Panc1 (cell line): ENCODE results near the gene ZNF266. TPM values are rescaled to one million over a fixed set of nuclear protein-coding genes. Genes with fewer than 3 reads are reported as not detected.

Experiments used
- ATAC-seq: fragments of 200-7000 bp; cut with Tn5 transposase; 2 replicates; pipeline ENCODE4 v1.9.1; 2020; ENCODE audit warnings: mild to moderate bottlenecking, moderate library complexity
- BruUV-seq: library from RNA; stranded (reverse); fragments of 400-500 nt; replicated peaks from 2 replicates; lab custom pipeline; 2021; lab: Mats Ljungman, UMichigan
- CTCF ChIA-PET: fragments of 300-600 bp; sonication (Branson Sonifier 250); formaldehyde crosslinking; loops from one replicate; lab custom pipeline; 2022; ENCODE audit warnings: antibody characterized with exemption; lab: Charles Lee
- POLR2A ChIA-PET: fragments of 300-600 bp; sonication (Branson Sonifier 250); formaldehyde crosslinking; loops from one replicate; lab custom pipeline; 2022; ENCODE audit warnings: antibody characterized with exemption; lab: Charles Lee
- DNase-seq: peaks from one replicate; pipeline ENCODE4 v3.0.0-alpha.2; 2010; ENCODE audit warnings: low read depth, low spot score
- H3K27ac ChIP-seq: 2 replicates; pipeline ENCODE4 v1.5.1; 2011; ENCODE audit warnings: mild to moderate bottlenecking, low read length, inconsistent platforms
- H3K27me3 ChIP-seq: fragments of 200-500 bp; sonication (Bioruptor generic); 2 replicates; pipeline ENCODE4 v1.6.0; 2014; ENCODE audit warnings: low read length, inconsistent platforms; ENCODE audit not compliant: control insufficient read depth, insufficient read depth
- H3K36me3 ChIP-seq: fragments of 200-500 bp; sonication (Bioruptor generic); 2 replicates; pipeline ENCODE4 v1.5.1; 2014; ENCODE audit warnings: inconsistent platforms, mild to moderate bottlenecking, low read length, moderate library complexity; ENCODE audit not compliant: control insufficient read depth, insufficient read depth
- H3K4me1 ChIP-seq: 2 replicates; pipeline ENCODE4 v1.5.1; 2011; ENCODE audit warnings: inconsistent platforms, mild to moderate bottlenecking, low read length, moderate library complexity; ENCODE audit not compliant: control insufficient read depth, insufficient read depth
- H3K4me3 ChIP-seq, 2 experiments: 2 replicates each; pipeline ENCODE4 v1.5.1; 2011 to 2012; ENCODE audit warnings: low read depth in 2 of 2, low read length in 2 of 2, mild to moderate bottlenecking in 2 of 2, inconsistent platforms in 1 of 2, moderate library complexity in 1 of 2
- H3K9me3 ChIP-seq: fragments of 200-500 bp; sonication (Bioruptor generic); 2 replicates; pipeline ENCODE4 v1.5.1; 2014; ENCODE audit warnings: low read depth, mild to moderate bottlenecking, inconsistent platforms, low read length, moderate library complexity; ENCODE audit not compliant: control insufficient read depth, insufficient read depth
- POLR2AphosphoS5 ChIP-seq: IDR thresholded peaks from 2 replicates; pipeline ENCODE4 v1.6.1; 2012; ENCODE audit warnings: mild to moderate bottlenecking, low read depth, low read length, moderate library complexity
- SIN3A ChIP-seq: IDR thresholded peaks from 2 replicates; pipeline ENCODE4 v1.6.1; 2012; ENCODE audit warnings: low read depth, mild to moderate bottlenecking, low read length, moderate library complexity, borderline replicate concordance; ENCODE audit not compliant: insufficient read depth
- TCF7L2 ChIP-seq: IDR thresholded peaks from 2 replicates; pipeline ENCODE4 v1.6.1; 2011; ENCODE audit warnings: mild to moderate bottlenecking, low read depth, low read length, inconsistent platforms
- in situ Hi-C: cut with HindIII; loops from 2 replicates; pipeline ENCODE4 v1.10.0; 2016; ENCODE audit warnings: low sequenced_read_pairs, low pct_unique_long_range_greater_than_20kb
- intact Hi-C: fragments of 100-400 bp; cut with micrococcal nuclease; formaldehyde crosslinking; loops from one replicate; pipeline ENCODE4 v1.10.0; 2022; ENCODE audit not compliant: unreplicated experiment
- total RNA-seq: library from RNA; stranded (reverse); gene quantifications from one replicate; pipeline ENCODE4 v1.2.1, GENCODE V29; 2021; ENCODE audit not compliant: unreplicated experiment
- TF ChIP-seq, protein P1 (sequence below), 2 experiments: IDR thresholded peaks; 2 replicates each; pipeline ENCODE4 v1.6.1; 2011 to 2012; ENCODE audit warnings: low read depth in 2 of 2, control low read depth in 1 of 2, low read length in 1 of 2, mild to moderate bottlenecking in 1 of 2, moderate library complexity in 1 of 2; ENCODE audit not compliant: insufficient read depth in 1 of 2
- TF ChIP-seq, protein P2 (sequence below): fragments of 450-650 bp; IDR thresholded peaks from 2 replicates; pipeline ENCODE4 v1.5.1; 2017; ENCODE audit warnings: mild to moderate bottlenecking

ZNF266 gene
- total RNA-seq, 1 experiment from 2014 or later, result 10.5 TPM

DNA sequence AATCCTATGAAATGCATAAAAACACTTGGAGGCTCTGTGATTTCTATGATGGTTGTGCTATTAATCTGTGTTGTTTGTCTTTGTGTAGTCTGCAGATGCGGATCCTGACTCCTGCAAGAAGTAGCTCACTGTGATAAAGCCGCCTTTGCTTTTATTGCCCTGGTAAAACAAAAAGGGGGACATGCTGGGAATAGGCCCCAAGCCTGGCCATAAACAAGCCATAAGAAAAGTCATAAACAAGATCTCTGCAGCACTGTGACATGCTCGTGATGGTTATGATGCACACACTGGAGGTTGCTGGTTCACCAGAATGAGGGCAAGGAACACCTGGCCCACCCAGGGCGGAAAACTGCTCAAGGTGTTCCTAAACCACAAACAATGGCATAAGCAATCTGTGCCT, 26.6 kb upstream of the ZNF266 start:
- BruUV-seq, result no TSS peak
- DNase-seq (no peak), ATAC-seq (no peak)
- no peaks in the 10 kb centered on the region for H3K36me3 ChIP-seq
- TF ChIP-seq TCF7L2, result no peak
- TF ChIP-seq, protein P1, sequence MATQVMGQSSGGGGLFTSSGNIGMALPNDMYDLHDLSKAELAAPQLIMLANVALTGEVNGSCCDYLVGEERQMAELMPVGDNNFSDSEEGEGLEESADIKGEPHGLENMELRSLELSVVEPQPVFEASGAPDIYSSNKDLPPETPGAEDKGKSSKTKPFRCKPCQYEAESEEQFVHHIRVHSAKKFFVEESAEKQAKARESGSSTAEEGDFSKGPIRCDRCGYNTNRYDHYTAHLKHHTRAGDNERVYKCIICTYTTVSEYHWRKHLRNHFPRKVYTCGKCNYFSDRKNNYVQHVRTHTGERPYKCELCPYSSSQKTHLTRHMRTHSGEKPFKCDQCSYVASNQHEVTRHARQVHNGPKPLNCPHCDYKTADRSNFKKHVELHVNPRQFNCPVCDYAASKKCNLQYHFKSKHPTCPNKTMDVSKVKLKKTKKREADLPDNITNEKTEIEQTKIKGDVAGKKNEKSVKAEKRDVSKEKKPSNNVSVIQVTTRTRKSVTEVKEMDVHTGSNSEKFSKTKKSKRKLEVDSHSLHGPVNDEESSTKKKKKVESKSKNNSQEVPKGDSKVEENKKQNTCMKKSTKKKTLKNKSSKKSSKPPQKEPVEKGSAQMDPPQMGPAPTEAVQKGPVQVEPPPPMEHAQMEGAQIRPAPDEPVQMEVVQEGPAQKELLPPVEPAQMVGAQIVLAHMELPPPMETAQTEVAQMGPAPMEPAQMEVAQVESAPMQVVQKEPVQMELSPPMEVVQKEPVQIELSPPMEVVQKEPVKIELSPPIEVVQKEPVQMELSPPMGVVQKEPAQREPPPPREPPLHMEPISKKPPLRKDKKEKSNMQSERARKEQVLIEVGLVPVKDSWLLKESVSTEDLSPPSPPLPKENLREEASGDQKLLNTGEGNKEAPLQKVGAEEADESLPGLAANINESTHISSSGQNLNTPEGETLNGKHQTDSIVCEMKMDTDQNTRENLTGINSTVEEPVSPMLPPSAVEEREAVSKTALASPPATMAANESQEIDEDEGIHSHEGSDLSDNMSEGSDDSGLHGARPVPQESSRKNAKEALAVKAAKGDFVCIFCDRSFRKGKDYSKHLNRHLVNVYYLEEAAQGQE (IDR thresholded peaks at IDR 0.05; ENCODE audit: insufficient read depth in 1 of 2, low read depth in 2 of 2, low read length in 1 of 2), result no peak
- TF ChIP-seq SIN3A, result no peak
- TF ChIP-seq, protein P2, sequence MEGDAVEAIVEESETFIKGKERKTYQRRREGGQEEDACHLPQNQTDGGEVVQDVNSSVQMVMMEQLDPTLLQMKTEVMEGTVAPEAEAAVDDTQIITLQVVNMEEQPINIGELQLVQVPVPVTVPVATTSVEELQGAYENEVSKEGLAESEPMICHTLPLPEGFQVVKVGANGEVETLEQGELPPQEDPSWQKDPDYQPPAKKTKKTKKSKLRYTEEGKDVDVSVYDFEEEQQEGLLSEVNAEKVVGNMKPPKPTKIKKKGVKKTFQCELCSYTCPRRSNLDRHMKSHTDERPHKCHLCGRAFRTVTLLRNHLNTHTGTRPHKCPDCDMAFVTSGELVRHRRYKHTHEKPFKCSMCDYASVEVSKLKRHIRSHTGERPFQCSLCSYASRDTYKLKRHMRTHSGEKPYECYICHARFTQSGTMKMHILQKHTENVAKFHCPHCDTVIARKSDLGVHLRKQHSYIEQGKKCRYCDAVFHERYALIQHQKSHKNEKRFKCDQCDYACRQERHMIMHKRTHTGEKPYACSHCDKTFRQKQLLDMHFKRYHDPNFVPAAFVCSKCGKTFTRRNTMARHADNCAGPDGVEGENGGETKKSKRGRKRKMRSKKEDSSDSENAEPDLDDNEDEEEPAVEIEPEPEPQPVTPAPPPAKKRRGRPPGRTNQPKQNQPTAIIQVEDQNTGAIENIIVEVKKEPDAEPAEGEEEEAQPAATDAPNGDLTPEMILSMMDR, result no peak
- no peak for TF ChIP-seq POLR2AphosphoS5
- H3K9me3 ChIP-seq, result no peaks in the 10 kb centered on the region; the same call in 1 of the 2 replicates
- in situ Hi-C loops, result no loop called here
- ChIA-PET CTCF (no interaction called here), POLR2A (no interaction called here)
- intact Hi-C loops, result no loop called here
- H3K4me1 ChIP-seq, result no peaks in the 10 kb centered on the region
- H3K4me3 ChIP-seq, result no peak overlapping the region
- H3K27ac ChIP-seq, result no peak overlapping the region
- no peaks in the 10 kb centered on the region for H3K27me3 ChIP-seq

DNA sequence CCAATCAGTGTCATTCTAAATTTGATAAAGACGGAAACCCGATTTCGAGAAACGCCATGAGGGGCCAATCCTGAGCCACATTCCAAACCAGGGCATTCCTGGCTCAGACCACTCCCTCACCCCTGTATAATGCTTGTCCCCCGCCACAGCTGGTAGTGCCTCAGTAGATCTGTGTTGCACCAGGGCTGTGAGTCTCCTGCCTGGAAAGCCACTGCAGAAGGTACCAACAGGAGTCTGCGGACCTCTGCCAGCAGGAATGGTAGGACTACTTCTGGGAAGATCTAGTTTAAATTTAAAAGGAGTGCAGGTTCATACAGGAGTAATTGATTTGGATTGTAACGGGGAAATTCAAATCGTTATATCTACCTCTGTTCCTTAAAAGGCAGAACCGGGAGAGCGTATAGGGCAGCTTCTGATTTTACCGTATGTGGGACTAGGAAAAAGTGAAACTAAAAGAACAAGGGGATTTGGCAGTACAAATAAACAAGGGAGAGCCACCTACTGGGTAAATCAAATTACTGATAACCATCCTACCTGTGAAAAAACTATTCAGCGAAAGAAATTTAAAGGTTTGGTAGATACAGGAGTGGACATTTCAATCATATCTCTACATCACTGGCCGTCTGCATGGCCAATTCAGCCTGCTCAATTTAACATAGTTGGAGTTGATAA, 20.8 kb upstream of the ZNF266 start:
- intact Hi-C loops (no loop called here), in situ Hi-C loops (no loop called here)
- TF ChIP-seq, protein P2, result no peak
- no peak overlapping the region for H3K27ac ChIP-seq
- ATAC-seq, result no peak
- no TSS peak for BruUV-seq
- no peaks in the 10 kb centered on the region for H3K36me3 ChIP-seq
- DNase-seq, result no peak
- ChIA-PET POLR2A (no interaction called here), CTCF (no interaction called here)
- no peaks in the 10 kb centered on the region for H3K4me1 ChIP-seq
- H3K9me3 ChIP-seq, result peaks cover 3% of the 10 kb centered on the region; the same call in 1 of the 2 replicates
- H3K27me3 ChIP-seq, result no peaks in the 10 kb centered on the region
- no peak overlapping the region; a peak in 1 of 4 replicates for H3K4me3 ChIP-seq
